HepG2 (cell line): ENCODE results near the gene FBXL7.

ENCODE experiments used
- FOXO4 ChIP-seq: sonication (generic); formaldehyde crosslinking; conservative IDR thresholded peaks from 2 replicates; pipeline ENCODE4 v1.8.1; 2023; ENCODE audit warnings: missing genetic modification reagents
- GLMP ChIP-seq: sonication (generic); formaldehyde crosslinking; IDR thresholded peaks from 2 replicates; pipeline ENCODE4 v1.9.0; 2021; ENCODE audit warnings: missing genetic modification reagents, mild to moderate bottlenecking, borderline replicate concordance
- IKZF5 ChIP-seq: IDR thresholded peaks from 2 replicates; pipeline ENCODE4 v1.6.1; 2018; ENCODE audit warnings: missing genetic modification reagents, mild to moderate bottlenecking, missing compliant biosample characterization
- KDM6A ChIP-seq: IDR thresholded peaks from 2 replicates; pipeline ENCODE4 v1.6.1; 2016; ENCODE audit warnings: low read depth
- PBX3 ChIP-seq: sonication (generic); formaldehyde crosslinking; IDR thresholded peaks from 2 replicates; pipeline ENCODE4 v1.8.1; 2023; ENCODE audit warnings: missing genetic modification reagents, inconsistent platforms, borderline replicate concordance
- POLR2A ChIP-seq, 2 experiments: IDR thresholded peaks; 2 replicates each; pipeline ENCODE4 v1.6.1; 2011; ENCODE audit warnings: low read depth in 2 of 2, low read length in 2 of 2, mild to moderate bottlenecking in 1 of 2, moderate library complexity in 1 of 2; ENCODE audit not compliant: insufficient read depth in 1 of 2
- SIX4 ChIP-seq: sonication (generic); formaldehyde crosslinking; IDR thresholded peaks from 2 replicates; pipeline ENCODE4 v1.4.0; 2020; ENCODE audit warnings: missing genetic modification reagents
- ZFX ChIP-seq: sonication (generic); formaldehyde crosslinking; IDR thresholded peaks from 2 replicates; pipeline ENCODE4 v1.4.0; 2020; ENCODE audit warnings: mild to moderate bottlenecking, low read depth, missing genetic modification reagents, moderate library complexity
- ZMYM2 ChIP-seq: sonication (generic); formaldehyde crosslinking; IDR thresholded peaks from 2 replicates; pipeline ENCODE4 v1.8.0; 2022; ENCODE audit warnings: mild to moderate bottlenecking, missing genetic modification reagents
- ZNF589 ChIP-seq: sonication (generic); formaldehyde crosslinking; conservative IDR thresholded peaks from 2 replicates; pipeline ENCODE4 v1.8.0; 2022; ENCODE audit warnings: mild to moderate bottlenecking, moderate library complexity, missing genetic modification reagents

GRCh38 chr5:15450949-15451348 lies 49.0 kb upstream of the FBXL7 start:
- TF ChIP-seq PBX3 (CRISPR knock-in tag) = no peak
- TF ChIP-seq FOXO4 (CRISPR knock-in tag) = no peak
- no peak for TF ChIP-seq ZNF589 (CRISPR knock-in tag)
- no peak for TF ChIP-seq IKZF5 (CRISPR knock-in tag)
- TF ChIP-seq SIX4 (CRISPR knock-in tag) = no peak
- TF ChIP-seq ZMYM2 (CRISPR knock-in tag) = no peak
- TF ChIP-seq KDM6A = no peak
- no peak for TF ChIP-seq ZFX (CRISPR knock-in tag)
- TF ChIP-seq GLMP (CRISPR knock-in tag) = no peak
- TF ChIP-seq POLR2A (IDR thresholded peaks at IDR 0.05; ENCODE audit: insufficient read depth in 1 of 2, low read depth in 2 of 2, low read length in 2 of 2) = no peak
